HG02571 (cell line): ENCODE data around the gene ZNHIT2.
"Not testable (repeated sequence)": the region's sequence is repeated elsewhere in the genome, so short reads cannot be mapped to it uniquely, and the experiment has no call there.

ENCODE experiments used
- ATAC-seq: cut with Tn5 transposase; IDR thresholded peaks from one replicate; pipeline ENCODE4 v1.9.1; 2021; ENCODE audit warnings: mild to moderate bottlenecking, moderate library complexity; ENCODE audit not compliant: unreplicated experiment

Gene ZNHIT2

DNA sequence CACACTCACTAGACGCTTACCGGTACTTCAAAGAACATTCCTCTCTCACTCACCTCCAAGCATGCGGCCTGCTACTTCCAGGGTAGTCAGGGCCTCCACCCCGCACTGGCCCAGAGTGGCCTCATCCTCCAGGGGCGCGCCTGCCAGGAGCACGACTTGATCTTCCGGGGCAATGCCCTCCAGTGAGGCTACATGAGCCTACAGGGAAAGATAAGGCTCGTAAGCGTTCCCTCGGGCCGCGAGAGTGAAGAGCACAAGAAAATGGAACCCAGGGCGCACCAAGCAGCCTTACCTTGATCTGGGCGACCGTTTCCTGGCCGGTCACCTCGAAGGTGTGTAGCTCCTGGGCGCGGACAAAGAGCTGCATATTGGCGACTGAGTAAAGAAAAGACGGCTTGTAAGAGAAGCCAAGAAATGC, 4.0 kb upstream of the ZNHIT2 start:
- ATAC-seq, result no peak

DNA sequence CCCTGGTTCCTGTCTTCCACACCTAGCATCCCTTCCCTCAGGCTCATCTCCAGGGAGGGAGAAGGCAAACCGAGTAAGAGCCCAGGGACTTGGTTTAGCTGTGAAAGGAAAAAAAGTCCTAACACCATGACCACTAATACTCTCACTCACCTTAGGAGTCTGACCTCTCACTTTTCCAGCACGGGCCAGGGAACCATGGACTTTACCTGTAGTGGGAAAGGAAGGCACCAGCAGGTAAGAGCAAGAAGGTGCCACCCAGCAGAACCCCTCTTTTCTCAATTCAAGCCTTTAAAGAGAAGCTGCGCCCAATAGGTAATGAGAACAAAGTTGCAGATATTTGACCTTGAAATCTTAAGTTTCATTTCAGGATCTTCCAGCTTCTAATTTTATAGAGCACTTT, 3.3 kb upstream of the ZNHIT2 start:
- ATAC-seq, result no peak

DNA sequence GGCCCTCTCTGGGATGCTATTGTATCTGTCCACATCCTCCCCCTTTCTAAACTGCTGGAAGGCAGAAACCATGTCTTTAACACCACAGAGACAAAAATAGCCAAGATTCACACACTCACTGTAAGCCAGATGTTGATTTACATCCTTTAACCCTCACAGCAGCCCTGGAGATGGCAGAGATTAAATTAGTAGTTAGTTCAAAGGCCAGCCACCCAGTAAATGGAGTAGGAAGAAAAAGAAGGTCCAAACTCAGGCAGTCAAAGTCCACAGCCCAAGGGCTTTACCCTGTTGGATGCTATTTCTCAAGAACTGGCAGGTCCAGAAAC, 2.1 kb upstream of the ZNHIT2 start:
- ATAC-seq, result no peak

DNA sequence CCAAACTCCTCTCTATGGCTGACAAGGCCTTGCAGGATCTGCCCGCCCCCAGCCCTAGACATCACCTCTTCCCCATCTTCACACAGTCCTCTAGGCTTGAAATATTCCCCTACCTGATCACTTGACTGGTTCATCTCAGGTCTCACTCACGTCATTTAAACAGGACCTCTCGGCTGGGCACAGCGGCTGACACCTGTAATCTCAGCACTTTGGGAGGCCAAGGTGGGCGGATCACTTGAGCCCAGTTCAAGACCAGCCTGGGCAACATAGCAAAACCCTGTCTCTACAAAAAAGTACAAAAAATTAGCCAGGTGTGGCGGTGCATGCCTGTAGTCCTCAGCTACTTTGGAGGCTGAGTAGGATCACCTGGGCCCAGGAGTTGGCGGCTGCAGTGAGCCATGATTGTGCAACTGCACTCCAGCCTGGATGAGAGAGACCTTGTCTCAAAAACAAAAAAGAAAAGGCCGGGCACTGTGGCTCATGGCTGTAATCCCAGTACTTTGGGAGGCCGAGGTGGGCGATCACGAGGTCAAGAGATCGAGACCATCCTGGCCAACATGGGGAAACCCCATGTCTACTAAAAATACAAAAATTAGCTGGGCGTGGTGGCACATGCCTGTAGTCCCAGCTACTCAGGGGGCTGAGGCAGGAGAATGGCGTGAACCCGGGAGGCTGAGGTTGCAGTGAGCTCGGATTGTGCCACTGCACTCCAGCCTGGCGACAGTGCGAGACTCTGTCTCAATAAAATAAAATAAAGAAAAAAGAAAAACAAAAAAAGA, 1.6 kb upstream of the ZNHIT2 start:
- ATAC-seq, result not testable (repeated sequence)

DNA sequence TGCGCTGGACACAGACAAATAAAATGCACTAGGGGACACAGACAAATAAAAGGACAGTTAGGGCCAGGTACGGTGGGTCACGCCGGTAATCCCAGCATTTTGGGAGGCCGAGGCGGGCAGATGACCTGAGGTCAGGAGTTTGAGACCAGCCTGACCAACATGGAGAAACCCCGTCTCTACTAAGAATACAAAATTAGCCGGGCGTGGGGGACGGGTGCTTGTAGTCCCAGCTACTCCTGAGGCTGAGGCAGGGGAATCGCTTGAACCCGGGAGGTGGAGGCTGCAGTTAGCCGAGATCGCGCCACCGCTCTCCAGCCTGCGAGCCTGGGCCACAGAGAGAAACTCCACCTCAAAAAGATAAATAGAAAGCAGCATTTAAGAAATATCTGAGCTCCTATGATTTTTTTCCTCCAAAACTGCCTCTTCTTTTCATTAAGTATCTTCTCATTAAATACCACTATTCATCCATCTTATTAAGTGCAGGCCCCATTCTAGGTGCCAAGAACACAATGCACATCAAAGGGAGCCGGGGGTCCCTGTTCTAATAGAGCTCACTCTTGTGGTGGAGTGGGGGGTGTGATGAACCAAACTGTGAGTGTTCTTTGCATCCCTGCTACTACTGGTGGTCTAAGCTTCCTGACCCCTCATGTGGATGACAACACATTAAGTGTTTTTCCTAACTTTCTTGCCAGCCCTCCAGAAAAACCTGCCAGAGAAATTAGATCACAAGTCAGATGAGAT, 766 bp upstream of the ZNHIT2 start:
- ATAC-seq, result no peak

DNA sequence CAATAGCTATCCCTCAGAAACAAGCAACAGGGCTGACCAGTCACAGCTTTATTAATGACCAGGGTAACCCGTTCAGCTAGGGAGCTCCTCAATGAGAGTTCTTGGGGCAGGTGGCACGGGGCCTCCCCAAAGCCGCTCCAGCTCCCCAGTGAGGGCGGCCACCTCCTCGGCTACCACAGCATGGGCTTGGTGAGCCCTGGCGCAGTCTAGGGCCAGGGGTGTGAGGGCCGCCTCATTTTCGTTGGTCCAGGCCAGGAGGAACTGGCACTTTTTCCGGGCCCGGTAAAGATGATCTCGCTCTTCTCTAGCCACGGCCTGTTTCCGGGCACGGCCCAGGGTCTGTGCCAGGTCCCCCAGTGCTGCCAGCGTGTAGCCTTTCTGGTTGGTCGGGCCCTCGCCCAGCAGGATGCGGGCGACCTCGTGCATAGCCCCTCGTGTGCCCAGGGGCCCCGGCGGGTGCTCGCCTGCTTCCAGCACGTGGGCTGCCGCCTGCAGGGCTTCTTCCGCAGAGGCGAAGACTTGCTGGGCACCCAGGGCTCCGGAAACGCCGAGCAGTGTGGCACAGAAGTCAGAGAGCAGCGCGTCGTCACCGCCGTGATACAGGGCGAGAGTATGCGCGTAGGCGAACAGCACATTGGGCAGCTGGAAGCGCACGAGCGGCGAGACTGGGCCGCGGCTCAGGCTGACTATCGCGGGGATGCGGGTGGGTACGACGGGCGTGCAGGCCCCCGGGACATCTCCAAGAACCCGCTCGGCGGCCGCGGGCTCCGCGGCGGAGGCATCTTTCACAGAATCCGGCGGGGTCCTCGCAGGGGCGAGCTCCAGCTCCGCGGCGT, 913 bp downstream of the ZNHIT2 start:
- ATAC-seq, result no peak

GRCh38 chr11:65115361-65116082, 2.0 kb downstream of the ZNHIT2 start:
- no peak for ATAC-seq

- ATAC-seq, result no peak
These were observed 2.8 kb downstream of the ZNHIT2 start for GRCh38 chr11:65114538-65115171.

DNA sequence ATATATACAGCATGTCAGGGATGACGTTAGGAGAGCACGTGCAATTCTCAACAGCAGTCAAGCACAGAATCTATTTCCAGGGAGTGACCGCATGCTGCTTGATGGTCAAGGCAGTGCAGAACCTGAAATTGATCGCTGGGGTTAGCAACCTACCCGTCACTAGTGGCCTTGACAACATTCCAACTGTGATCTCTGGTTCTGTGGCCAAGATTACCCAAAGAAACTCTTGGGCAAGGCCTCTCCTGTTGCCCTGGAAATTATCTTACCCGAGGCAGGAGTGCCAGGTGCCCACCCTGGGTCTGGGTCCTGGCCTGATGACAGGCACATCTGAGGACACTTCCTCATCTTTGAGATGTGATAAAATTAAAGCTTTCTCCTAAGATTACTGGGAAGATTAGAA, 3.7 kb downstream of the ZNHIT2 start:
- ATAC-seq, result no peak

DNA sequence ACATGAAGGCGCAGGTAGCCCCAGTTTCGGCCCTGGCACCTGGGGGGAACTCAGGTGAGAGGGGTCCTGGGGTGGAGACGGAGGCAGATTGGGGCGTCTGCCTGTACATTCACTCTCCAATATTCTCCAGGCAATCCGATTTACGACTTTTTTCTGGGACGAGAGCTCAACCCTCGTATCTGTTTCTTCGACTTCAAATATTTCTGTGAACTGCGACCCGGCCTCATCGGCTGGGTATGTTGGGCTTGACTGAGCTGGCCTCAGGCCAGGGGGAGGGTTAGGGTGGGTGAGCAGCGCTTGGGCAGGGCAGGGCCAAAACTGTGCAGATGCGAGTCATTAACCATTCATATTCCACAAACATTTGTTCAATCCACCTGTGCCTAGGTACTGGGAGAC, 4.1 kb downstream of the ZNHIT2 start:
- no peak for ATAC-seq

DNA sequence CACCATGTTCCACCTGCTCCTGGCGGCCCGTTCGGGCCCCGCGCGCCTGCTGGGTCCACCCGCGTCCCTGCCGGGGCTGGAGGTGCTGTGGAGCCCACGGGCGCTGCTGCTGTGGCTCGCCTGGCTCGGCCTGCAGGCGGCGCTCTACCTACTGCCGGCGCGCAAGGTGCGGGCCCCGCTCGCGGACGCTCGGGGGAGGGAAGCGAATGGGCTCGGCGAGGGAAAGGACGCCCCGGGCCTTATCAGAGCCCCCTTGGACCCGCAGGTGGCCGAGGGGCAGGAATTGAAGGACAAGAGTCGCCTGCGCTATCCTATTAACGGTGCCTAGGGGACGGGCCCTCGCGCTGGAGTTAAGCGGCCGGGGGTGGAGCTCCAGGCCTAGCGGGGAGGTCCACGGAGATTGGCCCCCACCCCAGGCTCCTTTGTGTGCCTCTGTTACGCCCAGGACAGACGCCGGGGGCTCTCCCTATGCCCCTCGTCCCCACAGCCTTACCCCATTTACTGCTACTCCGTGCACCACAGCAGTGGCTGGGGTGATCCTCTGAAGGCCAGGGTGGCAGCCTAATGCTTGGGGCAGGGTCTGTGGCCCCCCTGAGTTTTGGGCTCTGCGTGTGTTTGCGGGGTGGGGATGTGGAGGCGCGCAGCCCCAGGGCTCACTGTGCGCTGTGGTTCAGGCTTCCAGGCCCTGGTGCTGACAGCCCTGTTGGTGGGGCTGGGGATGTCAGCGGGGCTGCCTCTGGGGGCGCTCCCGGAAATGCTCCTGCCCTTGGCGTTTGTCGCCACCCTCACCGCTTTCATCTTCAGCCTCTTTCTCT, 4.7 kb downstream of the ZNHIT2 start:
- peak; percentile 32 for ATAC-seq

GRCh38 chr11:65111744-65112545, 5.6 kb downstream of the ZNHIT2 start, which contains the start of gene TM7SF2:
Gene TM7SF2 (plus strand): TSS chr11:65111872. CDS start chr11:65112016, 144 bp downstream.
- ATAC-seq, result peak; percentile 53

- ATAC-seq, result no peak
These were observed 6.2 kb downstream of the ZNHIT2 start for GRCh38 chr11:65111159-65111743.

- ATAC-seq, result no peak
These were observed 7.1 kb downstream of the ZNHIT2 start for GRCh38 chr11:65110354-65110861.

DNA sequence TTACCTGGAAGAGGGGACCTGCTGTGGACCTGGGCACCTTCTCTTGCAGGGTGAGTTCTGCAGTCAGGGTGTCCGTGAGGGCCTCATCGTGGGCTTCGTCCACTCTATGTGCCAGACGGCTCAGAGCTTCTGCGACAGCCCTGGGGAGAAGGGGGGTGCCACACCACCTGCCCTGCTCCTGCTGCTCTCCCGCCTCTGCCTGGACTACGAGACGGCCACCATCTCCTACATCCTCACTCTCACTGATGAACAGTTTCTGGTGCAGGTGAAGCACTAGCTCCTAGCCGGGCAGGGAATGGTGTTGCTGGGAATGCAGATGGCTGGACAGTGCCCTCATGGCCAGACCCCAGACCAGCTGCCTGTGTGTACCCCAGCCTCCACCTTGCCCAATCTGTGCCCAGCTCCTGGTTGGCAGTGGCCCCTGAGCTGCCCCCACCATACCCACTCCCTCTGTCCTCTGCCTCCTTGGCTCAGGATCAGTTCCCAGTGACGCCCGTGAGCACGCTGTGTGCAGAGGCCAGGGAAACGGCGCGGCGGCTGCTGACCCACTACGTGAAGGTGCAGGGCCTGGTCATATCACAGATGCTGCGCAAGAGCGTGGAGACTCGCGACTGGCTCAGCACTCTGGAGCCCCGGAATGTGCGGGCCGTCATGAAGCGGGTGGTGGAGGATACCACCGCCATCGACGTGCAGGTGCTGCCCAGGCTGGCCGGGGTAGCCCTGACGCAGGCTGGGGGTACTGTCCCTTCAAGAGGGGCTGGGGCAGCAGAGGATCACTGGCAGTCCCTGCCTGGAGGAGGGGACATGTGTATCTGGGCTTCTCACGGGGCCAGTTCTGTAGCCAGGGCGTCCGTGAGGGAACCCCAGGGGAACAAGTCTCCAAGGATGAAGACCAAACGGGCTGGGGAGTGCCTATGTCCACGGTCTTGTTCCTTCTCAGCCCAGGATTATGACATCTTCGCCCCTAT, 8.0 kb downstream of the ZNHIT2 start:
- no peak for ATAC-seq

DNA sequence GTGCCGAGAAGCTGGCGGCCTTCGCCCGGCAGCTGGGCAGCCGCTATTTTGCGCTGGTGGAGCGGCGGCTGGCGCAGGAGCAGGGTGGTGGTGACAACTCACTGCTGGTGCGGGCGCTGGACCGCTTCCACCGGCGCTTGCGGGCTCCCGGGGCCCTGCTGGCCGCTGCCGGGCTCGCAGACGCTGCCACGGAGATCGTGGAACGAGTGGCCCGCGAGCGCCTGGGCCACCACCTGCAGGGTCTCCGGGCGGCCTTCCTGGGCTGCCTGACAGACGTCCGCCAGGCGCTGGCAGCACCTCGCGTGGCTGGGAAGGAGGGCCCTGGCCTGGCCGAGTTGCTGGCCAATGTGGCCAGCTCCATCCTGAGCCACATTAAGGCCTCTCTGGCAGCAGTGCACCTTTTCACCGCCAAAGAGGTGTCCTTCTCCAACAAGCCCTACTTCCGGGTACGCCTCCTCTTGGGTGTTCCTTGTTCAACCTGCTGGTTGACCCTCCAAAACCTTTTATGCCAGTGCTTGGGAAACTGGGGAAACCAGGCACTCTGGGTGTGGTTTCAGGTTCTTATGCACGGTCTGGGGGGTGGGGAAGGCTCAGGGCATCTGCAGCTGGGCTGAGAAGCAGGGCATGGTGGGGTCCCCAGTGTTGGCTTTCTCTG, 8.9 kb downstream of the ZNHIT2 start:
- no peak for ATAC-seq
